HFF-Myc (cell line): ENCODE results near the gene UPF3A.
"Not testable (repeated sequence)": the region's sequence is repeated elsewhere in the genome, so short reads cannot be mapped to it uniquely, and the experiment has no call there.

Experiments used
- DNase-seq: peaks from one replicate; pipeline ENCODE4 v3.0.0-alpha.2; 2011; ENCODE audit warnings: low read depth; ENCODE audit errors: extremely low read depth
- H3K4me3 ChIP-seq: replicated peaks from 2 replicates; pipeline ENCODE4 v1.5.1; 2011; ENCODE audit warnings: low read depth, mild to moderate bottlenecking, control low read depth, low read length
- TF ChIP-seq, protein P1 (sequence below): IDR thresholded peaks from 2 replicates; pipeline ENCODE4 v1.5.1; 2012; ENCODE audit warnings: mild to moderate bottlenecking, low read depth, low read length, control low read depth; ENCODE audit errors: missing control alignments

The UPF3A gene

DNA sequence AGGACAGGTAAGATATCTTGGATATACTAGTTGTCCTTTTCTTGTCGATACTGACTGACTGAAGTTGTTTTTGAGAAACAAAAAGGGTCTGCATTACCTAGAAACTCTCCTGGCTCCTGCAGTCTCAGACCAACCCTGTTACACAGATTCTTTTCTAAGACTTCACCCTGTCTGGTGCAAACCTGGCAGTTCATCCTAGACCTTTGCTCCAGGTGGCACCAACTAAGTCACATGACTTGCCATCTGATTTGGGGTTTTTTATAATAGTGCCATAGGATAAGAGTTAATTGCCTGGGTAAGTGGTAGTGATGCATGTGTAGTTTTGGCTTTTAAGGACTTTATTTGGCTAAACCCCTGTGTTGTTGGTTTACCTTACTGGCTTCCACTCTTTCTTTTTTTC, 47.2 kb downstream of the UPF3A start:
- TF ChIP-seq, protein P1, sequence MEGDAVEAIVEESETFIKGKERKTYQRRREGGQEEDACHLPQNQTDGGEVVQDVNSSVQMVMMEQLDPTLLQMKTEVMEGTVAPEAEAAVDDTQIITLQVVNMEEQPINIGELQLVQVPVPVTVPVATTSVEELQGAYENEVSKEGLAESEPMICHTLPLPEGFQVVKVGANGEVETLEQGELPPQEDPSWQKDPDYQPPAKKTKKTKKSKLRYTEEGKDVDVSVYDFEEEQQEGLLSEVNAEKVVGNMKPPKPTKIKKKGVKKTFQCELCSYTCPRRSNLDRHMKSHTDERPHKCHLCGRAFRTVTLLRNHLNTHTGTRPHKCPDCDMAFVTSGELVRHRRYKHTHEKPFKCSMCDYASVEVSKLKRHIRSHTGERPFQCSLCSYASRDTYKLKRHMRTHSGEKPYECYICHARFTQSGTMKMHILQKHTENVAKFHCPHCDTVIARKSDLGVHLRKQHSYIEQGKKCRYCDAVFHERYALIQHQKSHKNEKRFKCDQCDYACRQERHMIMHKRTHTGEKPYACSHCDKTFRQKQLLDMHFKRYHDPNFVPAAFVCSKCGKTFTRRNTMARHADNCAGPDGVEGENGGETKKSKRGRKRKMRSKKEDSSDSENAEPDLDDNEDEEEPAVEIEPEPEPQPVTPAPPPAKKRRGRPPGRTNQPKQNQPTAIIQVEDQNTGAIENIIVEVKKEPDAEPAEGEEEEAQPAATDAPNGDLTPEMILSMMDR: no peak

DNA sequence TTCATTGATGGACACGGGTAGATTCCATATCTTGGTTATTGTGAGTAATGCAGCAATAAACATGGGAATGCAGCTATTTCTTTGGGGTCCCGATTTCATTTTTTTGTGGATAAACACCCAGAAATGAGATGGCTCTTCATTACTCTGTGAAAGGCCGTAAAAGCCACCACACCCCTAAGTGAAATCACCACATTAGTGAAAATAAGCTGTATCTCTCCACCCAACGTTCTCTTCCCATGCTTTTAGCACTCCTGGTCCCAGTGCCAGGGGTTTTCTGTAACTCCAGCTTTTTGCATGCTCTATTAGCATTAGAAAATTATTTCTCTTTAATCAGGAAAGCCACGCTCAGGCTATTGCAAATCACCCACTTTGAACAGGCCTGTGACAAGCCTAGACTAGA, 48.7 kb downstream of the UPF3A start:
- no peak overlapping the region for H3K4me3 ChIP-seq
- DNase-seq: no peak
- TF ChIP-seq, protein P1: no peak

More for the DNA sequence above, 47.2 kb downstream of the UPF3A start:
- no peak overlapping the region for H3K4me3 ChIP-seq
- no peak for DNase-seq

DNA sequence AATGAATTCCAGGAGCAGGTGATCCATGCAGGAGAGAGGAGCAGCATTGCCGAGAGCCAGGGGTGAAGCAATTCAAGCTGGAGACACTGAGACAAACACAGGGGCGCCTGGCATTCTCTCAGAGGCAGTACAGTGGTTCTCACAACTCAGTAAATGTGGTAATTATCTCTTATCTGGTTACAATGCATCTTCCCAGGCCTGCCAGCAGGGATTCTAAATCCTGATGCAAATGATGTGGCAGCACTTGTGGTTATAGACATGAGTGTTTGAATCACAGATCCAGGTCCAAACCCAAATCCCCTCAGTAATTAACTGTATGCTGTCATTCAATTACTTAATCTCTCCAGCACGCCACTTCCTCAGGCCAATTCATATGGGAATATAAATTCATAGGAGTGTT, 52.5 kb downstream of the UPF3A start:
- DNase-seq, H3K4me3 ChIP-seq: not testable (repeated sequence)

DNA sequence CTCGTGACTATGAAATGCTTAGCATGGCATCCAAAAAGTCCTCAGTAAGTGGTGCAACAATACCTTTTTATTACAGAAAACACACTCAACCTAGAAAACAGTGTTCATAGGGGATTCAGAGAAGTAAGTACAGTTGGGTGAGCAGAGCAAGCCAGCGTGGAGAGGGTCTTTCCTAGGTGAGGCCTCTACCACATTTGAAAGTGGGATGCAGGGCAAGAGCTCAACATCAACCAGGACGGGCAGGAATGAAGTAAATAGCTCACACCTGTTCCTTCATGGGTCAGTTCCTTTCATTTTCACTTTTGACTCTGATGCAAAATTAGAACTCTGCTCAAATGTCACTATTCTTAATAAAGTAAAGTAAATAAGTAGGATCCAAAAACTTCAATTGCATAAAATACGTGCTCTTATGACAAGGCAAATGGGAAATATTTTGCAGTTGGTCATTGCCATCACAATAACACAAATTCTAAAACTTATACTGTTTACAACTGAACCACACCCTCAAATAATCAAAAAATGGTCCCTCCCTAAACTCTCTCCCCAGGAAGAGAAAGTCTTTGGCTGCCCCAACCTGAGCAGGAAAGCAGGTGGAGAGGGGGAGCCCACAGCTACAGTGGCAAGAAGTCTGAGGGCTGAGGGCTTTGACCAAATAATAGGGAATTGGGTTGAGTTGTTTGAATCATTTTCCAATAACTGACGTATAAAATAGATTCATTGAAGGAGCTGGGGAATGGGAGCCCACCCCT, 53.1 kb downstream of the UPF3A start:
- no peak for DNase-seq
- no peak overlapping the region for H3K4me3 ChIP-seq
- TF ChIP-seq, protein P1: no peak

DNA sequence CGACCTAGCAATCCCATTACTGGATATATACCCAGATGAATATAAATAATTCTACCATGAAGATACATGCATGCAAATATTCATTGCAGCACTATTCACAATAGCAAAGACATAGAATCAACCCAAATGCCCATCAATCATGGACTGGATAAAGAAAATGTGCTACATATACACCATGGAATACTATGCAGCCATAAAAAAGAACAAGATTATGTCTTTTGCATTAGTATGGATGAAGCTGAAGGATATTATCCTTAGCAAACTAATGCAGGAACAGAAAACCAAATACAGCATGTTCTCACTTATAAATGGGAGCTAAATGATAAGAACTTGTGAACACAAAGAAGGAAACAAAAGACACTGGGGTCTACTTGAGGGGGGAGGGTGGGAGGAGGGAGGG, 55.1 kb downstream of the UPF3A start:
- not testable (repeated sequence) for H3K4me3 ChIP-seq, DNase-seq

DNA sequence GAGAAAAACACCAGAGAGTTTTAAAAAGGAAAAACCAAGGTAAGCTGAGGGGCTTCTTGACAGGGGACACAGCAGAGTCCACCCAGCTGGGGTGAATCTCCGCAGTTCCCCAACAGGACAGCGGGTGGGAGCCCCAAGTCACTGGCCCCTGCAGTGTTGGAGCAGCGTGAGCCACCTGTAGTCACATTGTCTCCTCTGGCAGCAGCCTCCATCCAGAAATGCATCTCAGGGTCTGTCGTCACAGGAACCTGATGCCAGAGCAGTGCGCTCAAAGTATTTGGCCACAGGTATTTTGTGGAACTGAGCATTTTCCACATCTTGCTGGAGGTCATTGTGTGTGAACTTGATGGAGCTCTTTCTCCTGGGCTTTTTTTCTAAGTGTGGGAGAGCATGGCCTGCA, 57.6 kb downstream of the UPF3A start:
- TF ChIP-seq, protein P1: no peak
- H3K4me3 ChIP-seq: no peak overlapping the region
- no peak for DNase-seq

DNA sequence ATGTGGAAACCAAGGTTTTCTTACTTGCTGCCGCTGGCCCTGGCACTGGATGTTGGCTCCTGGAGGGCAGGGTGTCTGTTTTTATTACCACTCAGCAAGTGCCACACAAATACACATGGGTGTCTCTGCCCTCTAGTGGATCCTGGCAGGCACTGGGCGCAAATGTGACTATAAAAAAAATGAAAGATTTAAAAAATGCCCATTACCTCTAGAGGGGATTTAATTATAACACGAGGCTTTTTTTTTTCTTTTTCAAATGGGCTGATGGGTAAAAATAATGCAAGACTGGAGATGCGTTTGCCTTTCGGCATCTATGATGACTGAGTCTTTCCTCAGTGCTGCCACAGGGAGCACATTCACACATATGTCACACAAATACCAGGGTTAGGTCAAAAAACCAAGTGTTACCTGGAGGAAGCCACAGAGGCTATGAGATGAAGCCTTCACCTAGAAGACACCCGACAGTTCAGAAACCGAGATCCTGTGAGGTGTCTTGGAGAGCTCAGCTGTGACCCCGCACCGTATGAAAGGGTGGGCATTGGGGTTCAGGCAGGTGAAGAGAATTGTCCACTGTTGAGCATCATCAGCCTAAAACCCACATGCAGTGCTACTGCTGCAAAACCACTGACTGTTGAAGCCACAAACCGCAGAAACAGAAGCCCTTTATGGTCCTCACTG, 58.6 kb downstream of the UPF3A start:
- TF ChIP-seq, protein P1: peak; percentile 71
- no peak for DNase-seq
- H3K4me3 ChIP-seq: no peak overlapping the region
